Lower lobe of right lung (tissue), 2 donors: ENCODE data around the gene KIF25. TPM values are rescaled to one million over a fixed set of nuclear protein-coding genes. Genes with fewer than 3 reads are reported as not detected.
A peak's percentile ranks its signal among the peaks of the same experiment; 100 is the strongest.

ENCODE experiments used
- ATAC-seq, 2 donors: fragments of 200-7000 bp; cut with Tn5 transposase; one replicate each; pipeline ENCODE4 v1.9.1; 2020 to 2022; ENCODE audit warnings: mild to moderate bottlenecking in 2 of 2, moderate library complexity in 2 of 2
- DNase-seq: peaks from one replicate; pipeline ENCODE4 v3.0.0-alpha.2; 2020
- H3K27ac ChIP-seq: fragments of 200-600 bp; one replicate; pipeline ENCODE4 v1.8.0; 2022
- H3K27me3 ChIP-seq: fragments of 200-600 bp; one replicate; pipeline ENCODE4 v1.8.0; 2022; ENCODE audit warnings: low read depth
- H3K36me3 ChIP-seq: fragments of 200-600 bp; one replicate; pipeline ENCODE4 v1.8.0; 2022; ENCODE audit warnings: mild to moderate bottlenecking
- H3K4me1 ChIP-seq: fragments of 200-600 bp; one replicate; pipeline ENCODE4 v1.8.0; 2022
- H3K4me3 ChIP-seq: fragments of 200-600 bp; one replicate; pipeline ENCODE4 v1.8.0; 2022; ENCODE audit warnings: mild to moderate bottlenecking
- H3K9me3 ChIP-seq: fragments of 200-600 bp; one replicate; pipeline ENCODE4 v1.8.0; 2022
- intact Hi-C: fragments of 100-400 bp; cut with DNase I; formaldehyde crosslinking; loops from one replicate; pipeline ENCODE4 v1.11.0; 2022
- total RNA-seq: library from RNA; stranded (reverse); fragmentation: NEBNext Ultra II Directional; extraction: Animal tissue kit (Norgen Biotek cat#: 25700); gene quantifications from one replicate; pipeline ENCODE4 v1.2.1, GENCODE V29; 2021
- TF ChIP-seq, protein P1 (sequence below): fragments of 200-600 bp; IDR thresholded peaks from one replicate; pipeline ENCODE4 v1.8.0; 2022; ENCODE audit warnings: antibody characterized with exemption, mild to moderate bottlenecking
- donor health status: DM: no; HTN: yes; CAD: no; lungs with severe emphysema.

Gene KIF25
- total RNA-seq, 1 donor from 2014 or later = 0.56 TPM

DNA sequence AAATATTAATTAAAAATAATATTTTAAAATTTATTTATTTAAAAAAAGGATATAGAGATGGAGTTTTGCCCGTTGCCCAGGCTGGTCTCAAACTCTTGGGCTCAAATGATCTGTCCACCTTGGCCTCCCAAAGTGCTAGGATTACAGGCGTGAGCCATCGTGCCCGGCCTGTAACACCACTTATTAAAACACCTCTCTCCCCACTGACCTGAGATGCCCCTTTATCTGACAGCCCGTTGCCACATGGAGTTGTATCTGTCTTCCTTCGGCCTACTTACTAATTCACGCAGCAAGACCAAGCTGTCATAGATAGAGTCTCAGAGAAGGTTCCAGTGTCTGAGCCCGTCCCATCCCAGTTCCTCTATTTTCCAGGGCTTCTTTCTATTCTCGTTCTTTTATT lies 30.7 kb downstream of the KIF25 start:
- no peak for DNase-seq
- Histone ChIP-seq H3K4me3 (no peak overlapping the region), H3K27ac (no peak overlapping the region), H3K9me3 (no peaks in the 10 kb centered on the region), H3K27me3 (no peaks in the 10 kb centered on the region), H3K36me3 (no peaks in the 10 kb centered on the region), H3K4me1 (peaks cover 26% of the 10 kb centered on the region)
- ATAC-seq = no peak
- intact Hi-C loops = no loop called here
- TF ChIP-seq, protein P1, sequence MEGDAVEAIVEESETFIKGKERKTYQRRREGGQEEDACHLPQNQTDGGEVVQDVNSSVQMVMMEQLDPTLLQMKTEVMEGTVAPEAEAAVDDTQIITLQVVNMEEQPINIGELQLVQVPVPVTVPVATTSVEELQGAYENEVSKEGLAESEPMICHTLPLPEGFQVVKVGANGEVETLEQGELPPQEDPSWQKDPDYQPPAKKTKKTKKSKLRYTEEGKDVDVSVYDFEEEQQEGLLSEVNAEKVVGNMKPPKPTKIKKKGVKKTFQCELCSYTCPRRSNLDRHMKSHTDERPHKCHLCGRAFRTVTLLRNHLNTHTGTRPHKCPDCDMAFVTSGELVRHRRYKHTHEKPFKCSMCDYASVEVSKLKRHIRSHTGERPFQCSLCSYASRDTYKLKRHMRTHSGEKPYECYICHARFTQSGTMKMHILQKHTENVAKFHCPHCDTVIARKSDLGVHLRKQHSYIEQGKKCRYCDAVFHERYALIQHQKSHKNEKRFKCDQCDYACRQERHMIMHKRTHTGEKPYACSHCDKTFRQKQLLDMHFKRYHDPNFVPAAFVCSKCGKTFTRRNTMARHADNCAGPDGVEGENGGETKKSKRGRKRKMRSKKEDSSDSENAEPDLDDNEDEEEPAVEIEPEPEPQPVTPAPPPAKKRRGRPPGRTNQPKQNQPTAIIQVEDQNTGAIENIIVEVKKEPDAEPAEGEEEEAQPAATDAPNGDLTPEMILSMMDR = no peak

- no peaks in the 10 kb centered on the region for H3K36me3 ChIP-seq
- no peaks in the 10 kb centered on the region for H3K9me3 ChIP-seq
- ATAC-seq (peak in 1 of 2 donors; percentile 23), DNase-seq (peak; percentile 46)
- TF ChIP-seq, protein P1 = no peak
- intact Hi-C loops = no loop called here
- H3K4me3 ChIP-seq = no peak overlapping the region
- no peak overlapping the region for H3K27ac ChIP-seq
- H3K4me1 ChIP-seq = peaks cover 26% of the 10 kb centered on the region
- H3K27me3 ChIP-seq = no peaks in the 10 kb centered on the region
Observed at GRCh38 chr6:168029459-168030217, 32.2 kb downstream of the KIF25 start.

- TF ChIP-seq, protein P1 = no peak
- intact Hi-C loops = no loop called here
- DNase-seq (no peak), ATAC-seq (no peak)
- H3K4me1 ChIP-seq = peaks cover 26% of the 10 kb centered on the region
- H3K27me3 ChIP-seq = no peaks in the 10 kb centered on the region
- no peaks in the 10 kb centered on the region for H3K36me3 ChIP-seq
- H3K4me3 ChIP-seq = no peak overlapping the region
- H3K27ac ChIP-seq = no peak overlapping the region
- no peaks in the 10 kb centered on the region for H3K9me3 ChIP-seq
Observed at GRCh38 chr6:168030218-168030746, 32.8 kb downstream of the KIF25 start.

DNA sequence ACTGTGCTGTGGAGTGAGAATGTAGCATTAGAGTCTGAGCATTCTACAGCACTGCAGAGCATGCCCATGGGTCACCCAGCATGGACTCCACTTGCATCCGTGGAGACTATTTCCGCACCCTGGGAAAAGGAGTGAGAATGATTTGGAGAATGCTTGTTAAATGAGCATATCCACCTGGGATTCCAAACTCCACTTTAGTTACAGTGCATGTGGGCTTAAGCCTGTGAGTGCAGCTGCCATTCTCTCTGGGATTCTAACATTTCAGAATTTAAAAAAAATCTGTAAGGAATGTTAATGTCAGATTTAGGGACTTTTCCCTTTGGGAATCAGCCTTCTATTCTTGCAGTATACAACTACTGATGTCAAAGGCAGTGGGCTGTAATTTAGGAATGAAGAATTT lies 33.4 kb downstream of the KIF25 start:
- TF ChIP-seq, protein P1 = no peak
- ATAC-seq (no peak), DNase-seq (no peak)
- no peaks in the 10 kb centered on the region for H3K36me3 ChIP-seq
- H3K27ac ChIP-seq = no peak overlapping the region
- intact Hi-C loops = no loop called here
- H3K4me1 ChIP-seq = peaks cover 30% of the 10 kb centered on the region
- no peaks in the 10 kb centered on the region for H3K27me3 ChIP-seq
- H3K4me3 ChIP-seq = no peak overlapping the region
- no peaks in the 10 kb centered on the region for H3K9me3 ChIP-seq

DNA sequence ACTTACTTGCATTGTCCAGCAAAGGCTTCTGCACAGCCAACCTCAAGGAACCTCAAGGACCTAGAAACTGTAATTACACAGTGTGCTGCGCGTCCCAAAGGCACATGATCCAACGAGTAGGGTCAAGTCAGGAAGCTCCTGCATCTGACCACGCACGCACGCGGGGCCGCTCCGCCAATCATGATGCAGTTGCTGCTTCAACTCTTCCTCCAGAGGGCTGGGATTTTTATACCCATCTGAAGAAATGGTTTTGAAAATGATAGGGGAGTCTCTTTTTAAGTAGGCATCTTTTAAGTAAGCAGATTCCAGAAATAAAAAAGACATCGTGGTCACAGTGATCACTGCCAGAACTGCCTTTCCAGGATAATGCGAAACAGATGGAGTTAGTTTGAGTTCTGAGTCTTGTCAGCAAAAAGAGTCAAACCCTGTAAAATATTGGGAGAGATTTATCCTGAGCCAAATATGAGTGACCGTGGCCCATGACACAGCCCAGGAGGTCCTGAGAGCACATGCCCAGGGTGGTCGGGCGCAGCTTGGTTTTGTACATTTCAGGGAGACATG lies 34.0 kb downstream of the KIF25 start:
- no peaks in the 10 kb centered on the region for H3K27me3 ChIP-seq
- no peaks in the 10 kb centered on the region for H3K9me3 ChIP-seq
- ATAC-seq = no peak
- H3K4me1 ChIP-seq = peaks cover 35% of the 10 kb centered on the region
- H3K27ac ChIP-seq = peak overlapping the region; percentile 67
- DNase-seq = no peak
- TF ChIP-seq, protein P1 = no peak
- no peak overlapping the region for H3K4me3 ChIP-seq
- intact Hi-C loops = no loop called here
- H3K36me3 ChIP-seq = no peaks in the 10 kb centered on the region
